ENCODE measurements around the gene CNTN2. TPM values are rescaled to one million over a fixed set of nuclear protein-coding genes. Genes with fewer than 3 reads are reported as not detected.

The CNTN2 gene
- total RNA-seq, 2 donors from 2014 or later = 5.1 TPM; not detected in 1

- Histone ChIP-seq H3K4me3 (no peak overlapping the region), H3K27ac (no peak overlapping the region), H3K27me3 (replicated peaks; ENCODE audit: insufficient read depth) (no peaks in the 10 kb centered on the region), H3K9me3 (no peaks in the 10 kb centered on the region), H3K36me3 (no peaks in the 10 kb centered on the region), H3K4me1 (replicated peaks) (no peaks in the 10 kb centered on the region)
- TF ChIP-seq, protein P1, sequence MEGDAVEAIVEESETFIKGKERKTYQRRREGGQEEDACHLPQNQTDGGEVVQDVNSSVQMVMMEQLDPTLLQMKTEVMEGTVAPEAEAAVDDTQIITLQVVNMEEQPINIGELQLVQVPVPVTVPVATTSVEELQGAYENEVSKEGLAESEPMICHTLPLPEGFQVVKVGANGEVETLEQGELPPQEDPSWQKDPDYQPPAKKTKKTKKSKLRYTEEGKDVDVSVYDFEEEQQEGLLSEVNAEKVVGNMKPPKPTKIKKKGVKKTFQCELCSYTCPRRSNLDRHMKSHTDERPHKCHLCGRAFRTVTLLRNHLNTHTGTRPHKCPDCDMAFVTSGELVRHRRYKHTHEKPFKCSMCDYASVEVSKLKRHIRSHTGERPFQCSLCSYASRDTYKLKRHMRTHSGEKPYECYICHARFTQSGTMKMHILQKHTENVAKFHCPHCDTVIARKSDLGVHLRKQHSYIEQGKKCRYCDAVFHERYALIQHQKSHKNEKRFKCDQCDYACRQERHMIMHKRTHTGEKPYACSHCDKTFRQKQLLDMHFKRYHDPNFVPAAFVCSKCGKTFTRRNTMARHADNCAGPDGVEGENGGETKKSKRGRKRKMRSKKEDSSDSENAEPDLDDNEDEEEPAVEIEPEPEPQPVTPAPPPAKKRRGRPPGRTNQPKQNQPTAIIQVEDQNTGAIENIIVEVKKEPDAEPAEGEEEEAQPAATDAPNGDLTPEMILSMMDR (IDR thresholded peaks at IDR 0.05) = no peak
- TF ChIP-seq POLR2AphosphoS5 (IDR thresholded peaks at IDR 0.05) = no peak
- no peak for TF ChIP-seq POLR2A (IDR thresholded peaks at IDR 0.05)
- WGBS = 95% methylated on average over 12 of the region's 12 CpGs
- no peak for DNase-seq (ENCODE audit: low spot score)
- intact Hi-C loops (cut with DNase I) = no loop called here
These were observed 15.8 kb downstream of the CNTN2 start for GRCh38 chr1:205058853-205059252.

- no peaks in the 10 kb centered on the region for H3K4me1 ChIP-seq (replicated peaks)
- WGBS = 89% methylated on average over 6 of the region's 6 CpGs
- no peaks in the 10 kb centered on the region for H3K36me3 ChIP-seq
- intact Hi-C loops (cut with DNase I) = loop anchor here (10.0 kb wide), 1 partner anchor 255 kb away; no protein-coding TSS in a partner anchor
- DNase-seq (ENCODE audit: low spot score) = no peak
- H3K27ac ChIP-seq = no peak overlapping the region
- no peak overlapping the region for H3K4me3 ChIP-seq
- TF ChIP-seq POLR2A (IDR thresholded peaks at IDR 0.05) (no peak), POLR2AphosphoS5 (IDR thresholded peaks at IDR 0.05) (no peak)
- TF ChIP-seq, protein P1 (IDR thresholded peaks at IDR 0.05) = no peak
- no peaks in the 10 kb centered on the region for H3K9me3 ChIP-seq
- no peaks in the 10 kb centered on the region for H3K27me3 ChIP-seq (replicated peaks; ENCODE audit: insufficient read depth)
These were observed 16.6 kb downstream of the CNTN2 start for GRCh38 chr1:205059660-205060059.

DNA sequence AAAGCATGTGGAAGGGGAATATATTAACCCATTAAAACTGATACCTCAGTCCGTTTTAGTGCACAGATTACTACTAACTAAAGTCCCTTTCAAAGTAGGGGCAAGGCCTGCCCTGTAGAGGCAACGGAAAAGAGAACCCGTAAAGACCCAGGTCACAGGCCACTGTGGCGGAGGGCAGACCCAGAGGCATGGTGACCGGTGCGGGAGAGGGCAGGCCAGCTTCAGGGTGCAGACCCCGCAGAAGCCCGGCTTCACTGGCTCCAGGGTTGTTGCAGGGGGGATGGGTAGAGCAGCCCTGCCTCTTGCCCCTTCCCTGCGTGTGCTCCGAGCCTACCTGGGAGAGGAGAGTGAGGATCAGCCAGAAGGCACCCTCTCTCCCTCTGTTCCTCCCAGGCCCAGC is 17.7 kb downstream of the CNTN2 start:
- Histone ChIP-seq H3K4me3 (no peak overlapping the region), H3K27me3 (replicated peaks; ENCODE audit: insufficient read depth) (no peaks in the 10 kb centered on the region), H3K27ac (no peak overlapping the region), H3K4me1 (replicated peaks) (no peaks in the 10 kb centered on the region), H3K36me3 (no peaks in the 10 kb centered on the region), H3K9me3 (no peaks in the 10 kb centered on the region)
- intact Hi-C loops (cut with DNase I) = loop anchor here (10.0 kb wide), 1 partner anchor 256 kb away; no protein-coding TSS in a partner anchor
- TF ChIP-seq POLR2A (IDR thresholded peaks at IDR 0.05) (no peak), POLR2AphosphoS5 (IDR thresholded peaks at IDR 0.05) (no peak)
- TF ChIP-seq, protein P1 (IDR thresholded peaks at IDR 0.05) = no peak
- DNase-seq (ENCODE audit: low spot score) = no peak
- 94% methylated on average over 10 of the region's 10 CpGs for WGBS

DNA sequence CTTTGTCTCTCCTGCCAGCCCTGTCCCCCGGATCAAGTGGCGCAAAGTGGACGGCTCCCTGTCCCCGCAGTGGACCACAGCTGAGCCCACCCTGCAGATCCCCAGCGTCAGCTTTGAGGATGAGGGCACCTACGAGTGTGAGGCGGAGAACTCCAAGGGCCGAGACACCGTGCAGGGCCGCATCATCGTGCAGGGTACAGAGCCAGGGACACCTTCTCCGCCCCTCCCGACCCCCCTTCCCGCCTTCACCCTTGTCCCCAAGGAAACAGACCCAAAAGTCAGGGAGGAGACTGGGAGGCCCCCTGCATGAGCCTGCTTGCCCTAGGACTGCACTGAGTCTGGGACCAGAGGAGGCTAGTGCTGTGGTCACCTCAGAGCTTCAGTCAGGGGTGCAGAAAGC is 18.2 kb downstream of the CNTN2 start:
- Histone ChIP-seq H3K36me3 (no peaks in the 10 kb centered on the region), H3K9me3 (no peaks in the 10 kb centered on the region), H3K4me3 (no peak overlapping the region), H3K4me1 (replicated peaks) (no peaks in the 10 kb centered on the region), H3K27ac (no peak overlapping the region), H3K27me3 (replicated peaks; ENCODE audit: insufficient read depth) (no peaks in the 10 kb centered on the region)
- no peak for DNase-seq (ENCODE audit: low spot score)
- intact Hi-C loops (cut with DNase I) = loop anchor here (10.0 kb wide), 1 partner anchor 256 kb away; no protein-coding TSS in a partner anchor
- TF ChIP-seq POLR2A (IDR thresholded peaks at IDR 0.05) (no peak), POLR2AphosphoS5 (IDR thresholded peaks at IDR 0.05) (no peak)
- TF ChIP-seq, protein P1 (IDR thresholded peaks at IDR 0.05) = no peak
- WGBS = 77% methylated on average over 14 of the region's 14 CpGs

DNA sequence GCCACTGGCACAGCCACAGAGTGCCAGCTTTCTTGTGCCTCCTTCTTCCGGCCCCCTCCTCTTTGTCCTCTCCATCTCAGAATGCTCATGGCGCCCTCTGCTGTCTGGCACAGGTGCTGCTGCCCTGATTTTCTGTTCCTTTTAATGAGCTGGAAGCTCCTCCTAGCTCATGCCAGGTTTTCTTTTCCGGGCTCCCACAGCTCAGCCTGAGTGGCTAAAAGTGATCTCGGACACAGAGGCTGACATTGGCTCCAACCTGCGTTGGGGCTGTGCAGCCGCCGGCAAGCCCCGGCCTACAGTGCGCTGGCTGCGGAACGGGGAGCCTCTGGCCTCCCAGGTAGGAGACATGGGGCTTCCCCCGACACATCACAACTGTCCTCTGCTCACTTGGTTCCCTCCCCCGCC is 18.7 kb downstream of the CNTN2 start:
- Histone ChIP-seq H3K4me3 (no peak overlapping the region), H3K27me3 (replicated peaks; ENCODE audit: insufficient read depth) (no peaks in the 10 kb centered on the region), H3K4me1 (replicated peaks) (no peaks in the 10 kb centered on the region), H3K9me3 (no peaks in the 10 kb centered on the region), H3K36me3 (no peaks in the 10 kb centered on the region), H3K27ac (no peak overlapping the region)
- intact Hi-C loops (cut with DNase I) = loop anchor here (2.0 to 10.0 kb wide), 2 partner anchors 73 to 257 kb away; no protein-coding TSS in a partner anchor
- DNase-seq (ENCODE audit: low spot score) = peak; percentile 63
- 23% methylated on average over 13 of the region's 13 CpGs for WGBS
- TF ChIP-seq POLR2AphosphoS5 (IDR thresholded peaks at IDR 0.05) (no peak), POLR2A (IDR thresholded peaks at IDR 0.05) (no peak)
- TF ChIP-seq, protein P1 (IDR thresholded peaks at IDR 0.05) = peak; percentile 67 to 91 (median 88)

Data from prostate gland (tissue), 2 donors.